Esophagus muscularis mucosa (tissue), 4 donors: ENCODE measurements around the gene ARID5B. TPM values are rescaled to one million over a fixed set of nuclear protein-coding genes. Genes with fewer than 3 reads are reported as not detected.

Experiments
- DNase-seq: peaks from one replicate; pipeline ENCODE4 v3.0.0-alpha.2; 2017; ENCODE audit errors: extremely low spot score
- H3K27ac ChIP-seq, 4 donors: fragments of 200-600 bp; sonication (generic); replicated peaks in 1 of 4; 1 replicate in 3 of 4; 2 replicates in 1 of 4; pipeline ENCODE4 v1.5.1; 2016 to 2019; ENCODE audit warnings: mild to moderate bottlenecking in 1 of 4
- H3K27me3 ChIP-seq, 4 donors: fragments of 200-600 bp; sonication (generic); one replicate each; pipeline versions ENCODE4 v1.5.1 to v1.6.0; 2016 to 2019
- H3K36me3 ChIP-seq, 4 donors: fragments of 200-600 bp; sonication (generic); one replicate each; pipeline ENCODE4 v1.5.1; 2016 to 2019
- H3K4me1 ChIP-seq, 4 donors: fragments of 200-600 bp; sonication (generic); one replicate each; pipeline ENCODE4 v1.5.1; 2016 to 2019
- H3K4me3 ChIP-seq, 4 donors: fragments of 200-600 bp; sonication (generic); 1 replicate in 2 of 4; 2 replicates in 2 of 4; pipeline ENCODE4 v1.5.1; 2016 to 2019; ENCODE audit warnings: mild to moderate bottlenecking in 4 of 4, moderate library complexity in 1 of 4
- H3K9me3 ChIP-seq, 4 donors: fragments of 200-600 bp; sonication (generic); 1 replicate in 3 of 4; 2 replicates in 1 of 4; pipeline ENCODE4 v1.5.1; 2016 to 2019
- EP300 ChIP-seq: sonication (generic); formaldehyde crosslinking; IDR thresholded peaks from one replicate; pipeline ENCODE4 v1.6.1; 2017; ENCODE audit warnings: antibody characterized with exemption
- POLR2A ChIP-seq: fragments of 450-650 bp; IDR thresholded peaks from one replicate; pipeline ENCODE4 v1.6.1; 2017; ENCODE audit warnings: antibody characterized with exemption, moderate library complexity, mild to moderate bottlenecking, low read depth
- POLR2AphosphoS5 ChIP-seq, 2 donors: sonication (generic); formaldehyde crosslinking; IDR thresholded peaks; one replicate each; pipeline ENCODE4 v1.6.1; 2017; ENCODE audit warnings: antibody characterized with exemption in 2 of 2
- WGBS: methylation state at CpG from one replicate; pipeline ENCODE4 v1.1.5; 2018; 5-methylcytosine and 5-hydroxymethylcytosine counted together
- intact Hi-C: fragments of 100-400 bp; cut with DNase I; formaldehyde crosslinking; loops from one replicate; pipeline ENCODE4 v1.15.1; 2023
- total RNA-seq, 4 donors: library from RNA; depleted of rRNA; stranded (reverse); fragments of >200 nt; gene quantifications; one replicate each; pipeline versions ENCODE4 v1.1.0 to v1.2.1, GENCODE V29; 2016
- TF ChIP-seq, protein P1 (sequence below), 3 experiments: fragments of 200-600 bp in 2 of 3; fragments of 450-650 bp in 1 of 3; sonication (generic) in 2 of 3; IDR thresholded peaks; one replicate each; pipeline ENCODE4 v1.5.1; 2017 to 2019; ENCODE audit warnings: antibody characterized with exemption in 3 of 3, mild to moderate bottlenecking in 2 of 3, moderate library complexity in 1 of 3

Gene ARID5B
- total RNA-seq, 4 donors from 2014 or later: 33.6 to 150 (median 64.9) TPM

DNA sequence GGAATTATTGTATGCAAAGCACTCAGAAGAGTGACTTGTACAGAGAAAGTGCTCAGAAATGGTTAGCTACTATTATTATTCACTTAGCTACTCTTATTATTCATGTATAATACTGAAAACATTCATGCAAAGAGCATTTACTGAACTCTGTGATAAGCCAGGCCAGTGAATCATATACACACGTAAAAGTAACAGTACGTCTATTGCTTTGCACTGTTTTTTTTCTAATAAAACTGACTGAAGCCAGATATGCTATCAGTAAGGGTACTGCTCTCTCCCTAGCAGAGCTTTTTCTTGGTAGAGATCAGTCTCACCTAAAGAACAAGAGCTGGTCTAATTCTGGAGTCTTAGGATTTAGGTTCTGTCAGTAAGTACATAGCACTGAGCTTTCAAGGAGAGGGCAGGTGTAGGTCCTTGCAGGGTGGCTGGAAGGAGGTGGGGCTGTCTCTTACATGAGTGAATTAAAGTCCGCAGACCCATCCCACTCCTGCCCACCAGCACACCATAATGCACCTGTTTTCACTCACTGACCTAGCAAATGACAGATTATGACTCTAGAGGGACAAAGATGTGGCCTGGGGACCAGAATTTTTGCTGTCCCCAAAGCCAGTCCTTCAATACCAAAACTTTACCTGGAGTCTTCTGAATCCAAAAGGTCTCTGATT, 145.9 kb downstream of the ARID5B start:
- H3K9me3 ChIP-seq: no peaks in the 10 kb centered on the region
- no peaks in the 10 kb centered on the region for H3K27me3 ChIP-seq
- peak overlapping the region; percentile 87 to 95 (median 92) for H3K27ac ChIP-seq
- TF ChIP-seq EP300 (no peak), POLR2AphosphoS5 (IDR thresholded peaks at IDR 0.05) (no peak), POLR2A (no peak)
- TF ChIP-seq, protein P1, sequence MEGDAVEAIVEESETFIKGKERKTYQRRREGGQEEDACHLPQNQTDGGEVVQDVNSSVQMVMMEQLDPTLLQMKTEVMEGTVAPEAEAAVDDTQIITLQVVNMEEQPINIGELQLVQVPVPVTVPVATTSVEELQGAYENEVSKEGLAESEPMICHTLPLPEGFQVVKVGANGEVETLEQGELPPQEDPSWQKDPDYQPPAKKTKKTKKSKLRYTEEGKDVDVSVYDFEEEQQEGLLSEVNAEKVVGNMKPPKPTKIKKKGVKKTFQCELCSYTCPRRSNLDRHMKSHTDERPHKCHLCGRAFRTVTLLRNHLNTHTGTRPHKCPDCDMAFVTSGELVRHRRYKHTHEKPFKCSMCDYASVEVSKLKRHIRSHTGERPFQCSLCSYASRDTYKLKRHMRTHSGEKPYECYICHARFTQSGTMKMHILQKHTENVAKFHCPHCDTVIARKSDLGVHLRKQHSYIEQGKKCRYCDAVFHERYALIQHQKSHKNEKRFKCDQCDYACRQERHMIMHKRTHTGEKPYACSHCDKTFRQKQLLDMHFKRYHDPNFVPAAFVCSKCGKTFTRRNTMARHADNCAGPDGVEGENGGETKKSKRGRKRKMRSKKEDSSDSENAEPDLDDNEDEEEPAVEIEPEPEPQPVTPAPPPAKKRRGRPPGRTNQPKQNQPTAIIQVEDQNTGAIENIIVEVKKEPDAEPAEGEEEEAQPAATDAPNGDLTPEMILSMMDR (IDR thresholded peaks at IDR 0.05): no peak
- DNase-seq: no peak
- H3K4me1 ChIP-seq: peaks cover 45 to 72% (median 55%) of the 10 kb centered on the region in 4 donors
- no peak overlapping the region for H3K4me3 ChIP-seq
- H3K36me3 ChIP-seq: peaks cover 0 to 9% (median 4%) of the 10 kb centered on the region in 4 donors
- intact Hi-C loops: no loop called here
- 35% methylated on average over 2 of the region's 3 CpGs for WGBS

DNA sequence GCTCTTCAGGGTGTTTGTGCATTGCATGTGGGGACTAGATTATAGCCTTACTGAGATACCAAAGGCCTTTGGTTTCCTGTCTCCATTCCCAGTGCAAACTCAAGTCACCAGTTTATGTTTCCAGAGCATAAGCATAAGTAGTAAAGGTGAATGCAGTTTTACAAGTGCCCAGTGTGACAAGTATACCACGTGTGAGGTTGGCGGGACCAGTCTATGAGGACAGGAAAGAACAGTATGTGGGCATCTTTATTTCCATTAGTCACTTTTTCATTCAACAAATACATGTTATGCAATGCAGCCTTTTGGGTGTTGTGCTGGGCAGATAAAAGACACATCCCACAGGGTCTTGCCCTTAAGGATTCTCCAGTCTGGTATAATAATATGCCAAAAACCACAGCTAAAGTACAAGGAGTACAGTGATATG, 146.5 kb downstream of the ARID5B start:
- Histone ChIP-seq H3K9me3 (no peaks in the 10 kb centered on the region), H3K27me3 (no peaks in the 10 kb centered on the region), H3K4me3 (peak overlapping the region in 1 of 4 donors; percentile 2), H3K27ac (peak overlapping the region; percentile 87 to 95 (median 92)), H3K4me1 (peaks cover 51 to 78% (median 61%) of the 10 kb centered on the region in 4 donors), H3K36me3 (peaks cover 0 to 15% (median 9%) of the 10 kb centered on the region in 4 donors)
- intact Hi-C loops: no loop called here
- TF ChIP-seq POLR2AphosphoS5 (IDR thresholded peaks at IDR 0.05) (peak in 1 of 2 donors; percentile 32), EP300 (no peak)
- no peak for DNase-seq
- 71% methylated on average over 2 of the region's 2 CpGs for WGBS

DNA sequence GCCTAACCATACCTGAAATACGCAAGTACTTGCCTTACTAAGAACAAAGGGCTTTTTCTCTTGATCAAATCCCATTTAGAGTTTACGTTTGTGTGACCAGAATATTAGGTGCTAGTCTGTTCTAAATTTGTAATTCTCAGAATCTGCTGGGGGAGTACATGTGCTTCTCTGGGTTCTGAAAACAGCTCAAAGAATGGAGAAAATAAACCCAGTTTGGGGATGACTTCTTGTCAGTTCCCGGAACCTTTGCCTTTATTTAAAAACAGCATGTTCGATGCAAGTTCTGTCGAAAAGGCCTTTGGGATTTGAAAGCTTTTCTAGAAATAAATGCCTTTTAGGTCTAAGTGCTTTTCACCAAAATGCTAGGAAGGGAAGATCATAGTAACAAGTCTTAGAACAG, 147.0 kb downstream of the ARID5B start:
- peak; percentile 51 for TF ChIP-seq EP300
- no peak for TF ChIP-seq POLR2AphosphoS5 (IDR thresholded peaks at IDR 0.05)
- H3K36me3 ChIP-seq: peaks cover 0 to 20% (median 13%) of the 10 kb centered on the region in 4 donors
- intact Hi-C loops: no loop called here
- DNase-seq: no peak
- no peaks in the 10 kb centered on the region for H3K9me3 ChIP-seq
- H3K4me3 ChIP-seq: peak overlapping the region; percentile 58 to 75 (median 64)
- peaks cover 56 to 82% (median 66%) of the 10 kb centered on the region in 4 donors for H3K4me1 ChIP-seq
- H3K27me3 ChIP-seq: no peaks in the 10 kb centered on the region
- H3K27ac ChIP-seq: peak overlapping the region; percentile 87 to 95 (median 92)
- WGBS: 42% methylated on average over 5 of the region's 5 CpGs

DNA sequence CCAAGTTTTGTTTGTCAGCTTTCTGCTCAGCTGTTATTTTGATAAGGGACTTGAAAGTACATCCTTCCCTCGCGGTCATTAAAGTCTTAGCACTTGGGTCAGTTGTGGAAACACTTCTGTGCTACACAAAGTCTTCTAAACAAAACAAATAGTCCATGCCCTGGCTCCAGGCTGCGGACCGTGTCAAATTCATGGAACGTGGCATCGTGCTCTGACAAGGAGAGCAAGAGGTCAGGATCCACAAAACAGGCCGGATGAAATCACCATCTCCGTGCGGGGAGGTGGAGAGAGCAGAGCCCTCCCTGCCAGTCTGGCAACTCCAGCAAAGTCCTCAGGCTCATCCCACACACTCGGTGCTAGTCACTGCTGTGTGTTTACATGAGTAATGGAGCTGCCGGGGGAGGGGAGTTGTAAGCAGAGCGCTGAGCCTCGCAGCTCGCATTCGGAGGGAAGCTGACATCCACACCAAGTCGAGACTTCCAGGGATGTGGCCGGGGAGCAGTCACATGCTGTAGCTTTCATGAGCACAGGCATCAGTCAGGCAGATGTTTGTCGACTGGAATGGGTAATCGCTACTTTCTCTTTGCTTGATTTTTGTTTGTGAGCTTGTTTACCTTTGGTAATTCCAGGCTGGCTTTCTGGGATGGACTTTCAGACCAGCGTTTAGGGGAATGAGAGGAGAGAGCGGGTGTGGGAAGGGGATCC, 147.6 kb downstream of the ARID5B start:
- no peaks in the 10 kb centered on the region for H3K9me3 ChIP-seq
- no peaks in the 10 kb centered on the region for H3K27me3 ChIP-seq
- TF ChIP-seq POLR2AphosphoS5 (IDR thresholded peaks at IDR 0.05): peak; percentile 98 to 99
- TF ChIP-seq, protein P1 (IDR thresholded peaks at IDR 0.05): no peak
- peak; percentile 91 for TF ChIP-seq POLR2A
- peak; percentile 98 for DNase-seq
- H3K4me1 ChIP-seq: peaks cover 62 to 82% (median 72%) of the 10 kb centered on the region in 4 donors
- H3K36me3 ChIP-seq: peaks cover 0 to 26% (median 13%) of the 10 kb centered on the region in 4 donors
- peak overlapping the region; percentile 87 to 95 (median 92) for H3K27ac ChIP-seq
- H3K4me3 ChIP-seq: peak overlapping the region; percentile 58 to 75 (median 64)
- intact Hi-C loops: no loop called here
- WGBS: 12% methylated on average over 21 of the region's 21 CpGs

DNA sequence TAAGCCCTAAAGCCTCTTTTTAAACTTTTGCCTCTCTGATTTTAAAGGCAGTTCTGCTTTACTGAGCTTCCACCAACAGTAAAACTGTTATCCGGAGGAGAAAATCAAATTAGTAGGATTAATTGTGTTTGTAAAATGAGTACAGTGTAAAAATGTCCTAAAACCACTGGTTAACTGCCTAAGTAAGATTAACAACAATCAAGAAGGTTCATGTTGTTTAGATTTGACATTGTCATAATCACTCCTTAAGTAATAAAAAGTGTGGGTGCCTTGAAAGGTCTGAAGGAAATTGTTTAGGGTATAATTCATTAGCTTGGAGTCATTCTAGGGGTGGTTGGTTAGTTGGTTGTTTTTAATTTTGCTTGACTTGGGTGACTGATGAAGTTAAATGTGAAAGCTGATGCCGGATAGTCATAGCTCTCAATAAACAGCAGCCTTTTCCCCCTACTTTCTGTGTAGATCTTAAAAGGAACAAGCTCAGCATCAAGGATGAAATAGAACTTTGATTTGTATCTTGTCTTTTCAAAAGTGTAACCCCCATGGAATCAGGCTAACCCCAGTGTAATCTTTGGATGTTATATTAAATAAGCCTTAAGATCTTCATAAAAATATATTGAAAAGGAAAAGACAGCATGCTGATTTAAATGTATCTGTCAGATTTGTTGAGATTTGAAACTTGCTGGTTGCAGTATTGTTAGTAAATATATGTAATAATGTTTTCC, 148.3 kb downstream of the ARID5B start:
- intact Hi-C loops: no loop called here
- H3K36me3 ChIP-seq: peaks cover 0 to 31% (median 13%) of the 10 kb centered on the region in 4 donors
- peak overlapping the region; percentile 87 to 95 (median 92) for H3K27ac ChIP-seq
- no peaks in the 10 kb centered on the region for H3K27me3 ChIP-seq
- H3K4me3 ChIP-seq: peak overlapping the region; percentile 58 to 75 (median 64)
- 13% methylated on average over 2 of the region's 2 CpGs for WGBS
- peaks cover 69 to 88% (median 79%) of the 10 kb centered on the region in 4 donors for H3K4me1 ChIP-seq
- no peak for DNase-seq
- TF ChIP-seq EP300: no peak
- TF ChIP-seq, protein P1 (IDR thresholded peaks at IDR 0.05): no peak
- no peak for TF ChIP-seq POLR2AphosphoS5 (IDR thresholded peaks at IDR 0.05)
- no peak for TF ChIP-seq POLR2A
- H3K9me3 ChIP-seq: no peaks in the 10 kb centered on the region
